IPS DF 6.9 (cell line): ENCODE measurements around the gene ANK3.

Experiments used
- DNase-seq: peaks from one replicate; pipeline ENCODE4 v3.0.0-alpha.2; 2013; ENCODE audit warnings: low read depth, low spot score
- H3K27ac ChIP-seq: one replicate; pipeline ENCODE4 v1.5.1; 2013; ENCODE audit warnings: low read length, control low read depth
- H3K27me3 ChIP-seq: 2 replicates; pipeline ENCODE4 v1.6.1; 2013; ENCODE audit warnings: mild to moderate bottlenecking, low read length; ENCODE audit not compliant: control insufficient read depth, insufficient read depth
- H3K36me3 ChIP-seq: 2 replicates; pipeline ENCODE4 v1.6.1; 2013; ENCODE audit warnings: low read length; ENCODE audit not compliant: control insufficient read depth, insufficient read depth
- H3K4me1 ChIP-seq: 2 replicates; pipeline ENCODE4 v1.6.1; 2013; ENCODE audit warnings: low read length; ENCODE audit not compliant: control insufficient read depth, insufficient read depth
- H3K4me3 ChIP-seq: 2 replicates; pipeline ENCODE4 v1.5.1; 2013; ENCODE audit warnings: mild to moderate bottlenecking, low read length
- H3K9me3 ChIP-seq: 2 replicates; pipeline ENCODE4 v1.6.1; 2013; ENCODE audit warnings: low read length, inconsistent platforms; ENCODE audit not compliant: control insufficient read depth, insufficient read depth
- WGBS: extraction: QIAGEN DNeasy Blood & Tissue Kit; methylation state at CpG from one replicate; pipeline ENCODE4 v1.1.7; 2013; ENCODE audit warnings: mixed read lengths, missing lambda C conversion rate; ENCODE audit not compliant: insufficient read length, insufficient coverage; 5-methylcytosine and 5-hydroxymethylcytosine counted together

The ANK3 gene

DNA sequence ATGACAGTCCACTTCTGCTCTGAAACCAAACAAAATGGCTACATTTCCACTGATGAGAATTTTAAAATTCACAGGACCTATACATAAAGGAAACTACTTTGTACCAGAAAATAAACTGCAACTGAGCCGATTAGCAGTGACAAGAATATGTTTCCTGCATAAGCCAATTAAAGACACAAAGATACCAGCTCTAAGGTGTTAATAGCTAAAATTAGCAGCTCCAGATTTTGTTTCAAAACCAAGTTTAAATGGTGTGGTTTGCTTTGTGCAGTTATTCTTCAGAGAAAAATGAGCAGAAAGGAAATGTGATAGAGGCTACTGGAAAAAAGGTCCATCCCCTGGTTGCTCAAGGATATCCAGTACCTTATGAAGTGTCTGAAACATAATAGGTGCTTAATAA is 123.2 kb downstream of the ANK3 start:
- no peaks in the 10 kb centered on the region for H3K27me3 ChIP-seq
- H3K9me3 ChIP-seq, result no peaks in the 10 kb centered on the region
- H3K27ac ChIP-seq, result no peak overlapping the region

GRCh38 chr10:60262647-60263126 is 127.0 kb downstream of the ANK3 start:
- Histone ChIP-seq H3K27ac (no peak overlapping the region), H3K27me3 (no peaks in the 10 kb centered on the region), H3K36me3 (no peaks in the 10 kb centered on the region), H3K9me3 (no peaks in the 10 kb centered on the region), H3K4me3 (no peak overlapping the region), H3K4me1 (no peaks in the 10 kb centered on the region)
- no peak for DNase-seq
- no CpG with 5 or more reads among the region's 3 CpGs for WGBS

More for the DNA sequence above, 123.2 kb downstream of the ANK3 start:
- no peaks in the 10 kb centered on the region for H3K36me3 ChIP-seq
- H3K4me1 ChIP-seq, result no peaks in the 10 kb centered on the region
- H3K4me3 ChIP-seq, result no peak overlapping the region
- DNase-seq, result no peak
- no CpG with 5 or more reads among the region's 1 CpG for WGBS

DNA sequence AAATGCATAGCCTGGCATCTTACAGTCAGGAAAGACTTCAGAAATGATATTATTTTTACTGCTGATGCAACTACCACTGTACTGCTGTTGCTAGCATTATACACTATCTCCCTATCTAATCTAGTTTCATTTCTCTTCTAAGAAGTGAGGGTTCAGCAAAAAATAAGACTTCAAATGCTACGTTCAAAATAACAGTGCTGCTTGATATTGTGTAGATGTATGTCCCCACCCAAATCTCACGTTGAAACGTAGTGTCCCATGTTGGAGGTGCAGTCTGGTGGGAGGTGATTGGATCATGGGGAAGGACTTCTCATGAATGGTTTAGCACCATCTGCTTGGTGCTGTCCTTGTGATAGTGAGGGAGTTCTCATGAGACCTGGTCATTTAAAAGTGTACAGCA is 129.4 kb downstream of the ANK3 start:
- no peaks in the 10 kb centered on the region for H3K4me1 ChIP-seq
- DNase-seq, result no peak
- no CpG with 5 or more reads among the region's 3 CpGs for WGBS
- H3K36me3 ChIP-seq, result no peaks in the 10 kb centered on the region
- H3K9me3 ChIP-seq, result no peaks in the 10 kb centered on the region
- no peak overlapping the region for H3K4me3 ChIP-seq
- no peak overlapping the region for H3K27ac ChIP-seq
- H3K27me3 ChIP-seq, result no peaks in the 10 kb centered on the region

GRCh38 chr10:60258429-60258797 is 131.3 kb downstream of the ANK3 start:
- Histone ChIP-seq H3K36me3 (no peaks in the 10 kb centered on the region), H3K27me3 (no peaks in the 10 kb centered on the region), H3K9me3 (no peaks in the 10 kb centered on the region), H3K27ac (no peak overlapping the region), H3K4me3 (no peak overlapping the region), H3K4me1 (no peaks in the 10 kb centered on the region)
- no CpG with 5 or more reads among the region's 2 CpGs for WGBS
- DNase-seq, result no peak

DNA sequence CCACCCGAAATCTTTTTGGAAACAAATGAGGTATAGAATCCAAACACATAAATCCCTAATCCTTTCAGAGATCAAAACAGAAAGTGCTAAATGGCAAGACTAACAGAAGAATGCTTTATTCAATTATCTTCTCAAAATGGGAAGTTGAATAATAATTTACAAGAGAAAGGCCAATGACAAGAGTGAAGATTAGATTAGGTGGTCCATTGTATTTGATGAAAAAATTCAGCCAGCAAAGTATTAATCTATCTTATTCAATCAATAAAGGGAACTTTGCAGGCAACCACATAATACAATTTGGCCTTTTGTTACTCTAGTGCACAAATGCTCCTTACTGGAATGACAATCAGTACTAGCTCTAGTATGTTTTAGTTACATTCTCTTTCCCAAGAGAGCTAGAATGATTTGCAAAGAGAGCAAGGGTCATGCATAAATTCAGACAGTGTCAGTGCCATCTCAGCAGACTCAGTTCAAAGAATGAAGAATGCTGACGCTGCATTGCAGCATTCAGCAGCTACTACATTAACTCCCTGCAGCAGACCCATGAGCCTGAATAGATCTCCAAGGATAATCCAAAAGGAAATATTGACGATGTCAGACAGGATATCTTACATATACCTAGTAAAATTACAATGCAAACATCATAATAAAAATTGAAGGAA is 131.8 kb downstream of the ANK3 start:
- Histone ChIP-seq H3K4me1 (no peaks in the 10 kb centered on the region), H3K27me3 (no peaks in the 10 kb centered on the region), H3K4me3 (no peak overlapping the region), H3K27ac (no peak overlapping the region), H3K9me3 (no peaks in the 10 kb centered on the region), H3K36me3 (no peaks in the 10 kb centered on the region)
- no CpG with 5 or more reads among the region's 3 CpGs for WGBS
- DNase-seq, result no peak

DNA sequence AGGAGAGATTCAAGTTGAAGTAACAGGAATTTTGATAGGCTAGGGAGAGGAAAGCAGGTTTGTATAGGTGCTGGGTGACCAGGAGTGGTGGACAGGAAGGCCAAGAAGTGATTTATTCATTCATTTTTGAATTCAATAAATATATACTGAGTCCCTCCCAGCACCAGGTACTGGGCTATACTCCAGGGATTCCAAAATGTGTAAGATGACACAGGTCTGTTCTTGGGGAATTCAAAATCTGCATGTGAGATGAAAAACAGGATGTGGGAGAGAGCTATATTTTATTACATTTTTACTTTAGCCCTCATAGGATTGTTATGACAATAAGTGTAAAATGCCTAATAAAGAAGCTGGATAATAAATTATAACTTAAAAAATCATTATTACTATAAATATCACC is 134.9 kb downstream of the ANK3 start:
- no peaks in the 10 kb centered on the region for H3K27me3 ChIP-seq
- H3K4me3 ChIP-seq, result no peak overlapping the region
- no peak overlapping the region for H3K27ac ChIP-seq
- H3K9me3 ChIP-seq, result no peaks in the 10 kb centered on the region
- H3K36me3 ChIP-seq, result no peaks in the 10 kb centered on the region
- DNase-seq, result no peak
- no peaks in the 10 kb centered on the region for H3K4me1 ChIP-seq

DNA sequence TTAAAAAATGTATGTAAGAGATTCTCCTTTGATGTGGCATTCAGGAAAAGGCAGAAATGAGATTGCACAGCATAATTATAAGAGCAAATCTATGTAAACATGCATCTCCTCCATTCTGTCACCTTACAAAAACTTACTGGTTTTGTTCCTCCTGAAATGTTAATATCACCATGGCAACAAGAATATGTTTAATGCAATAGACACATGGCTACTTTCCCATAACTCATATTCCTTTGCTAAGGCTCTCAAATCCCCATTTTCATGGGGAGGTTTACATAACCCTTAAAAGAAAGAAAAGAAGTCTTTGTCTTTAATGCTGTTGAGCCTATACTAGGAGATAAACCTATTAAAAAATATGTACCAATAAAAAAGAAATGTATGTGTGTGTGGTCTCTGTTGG is 136.2 kb downstream of the ANK3 start:
- Histone ChIP-seq H3K4me1 (no peaks in the 10 kb centered on the region), H3K27ac (no peak overlapping the region), H3K27me3 (no peaks in the 10 kb centered on the region), H3K9me3 (no peaks in the 10 kb centered on the region), H3K36me3 (no peaks in the 10 kb centered on the region), H3K4me3 (no peak overlapping the region)
- DNase-seq, result no peak

- no peak for DNase-seq
- Histone ChIP-seq H3K4me1 (no peaks in the 10 kb centered on the region), H3K27me3 (no peaks in the 10 kb centered on the region), H3K4me3 (no peak overlapping the region), H3K27ac (no peak overlapping the region), H3K9me3 (no peaks in the 10 kb centered on the region), H3K36me3 (no peaks in the 10 kb centered on the region)
- WGBS, result no CpG with 5 or more reads among the region's 4 CpGs
Measured at GRCh38 chr10:60252688-60253087, 137.0 kb downstream of the ANK3 start.

DNA sequence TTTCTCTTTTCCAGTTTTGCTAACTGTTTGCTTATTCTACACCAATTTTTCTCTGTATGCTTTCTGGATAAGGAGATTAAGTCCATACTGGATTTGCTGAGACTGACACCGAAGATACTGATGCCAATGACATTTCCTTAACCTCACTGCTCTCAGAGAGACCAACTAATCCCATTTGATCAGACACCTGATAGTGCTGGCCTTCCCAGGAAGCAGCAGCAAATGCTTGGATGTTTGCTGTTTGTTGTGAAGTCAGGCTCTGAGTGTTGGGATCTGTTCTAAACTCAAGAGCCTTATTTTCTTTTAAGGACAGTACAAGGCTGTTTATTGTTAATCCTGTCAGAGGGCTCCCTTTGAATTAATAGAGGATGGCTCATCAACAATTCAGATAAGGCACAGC is 143.3 kb downstream of the ANK3 start:
- no peaks in the 10 kb centered on the region for H3K4me1 ChIP-seq
- H3K27ac ChIP-seq, result no peak overlapping the region
- no peak overlapping the region for H3K4me3 ChIP-seq
- H3K36me3 ChIP-seq, result no peaks in the 10 kb centered on the region
- H3K27me3 ChIP-seq, result no peaks in the 10 kb centered on the region
- no CpG with 5 or more reads among the region's 1 CpG for WGBS
- H3K9me3 ChIP-seq, result no peaks in the 10 kb centered on the region
- DNase-seq, result no peak

- Histone ChIP-seq H3K27ac (no peak overlapping the region), H3K27me3 (no peaks in the 10 kb centered on the region), H3K36me3 (no peaks in the 10 kb centered on the region), H3K4me3 (no peak overlapping the region), H3K4me1 (no peaks in the 10 kb centered on the region), H3K9me3 (no peaks in the 10 kb centered on the region)
- DNase-seq, result no peak
- WGBS, result no CpG with 5 or more reads among the region's 1 CpG
Measured at GRCh38 chr10:60239228-60239627, 150.4 kb downstream of the ANK3 start.

GRCh38 chr10:60238759-60239100 is 150.9 kb downstream of the ANK3 start:
- no peaks in the 10 kb centered on the region for H3K27me3 ChIP-seq
- no peaks in the 10 kb centered on the region for H3K9me3 ChIP-seq
- DNase-seq, result no peak
- no peak overlapping the region for H3K4me3 ChIP-seq
- H3K4me1 ChIP-seq, result no peaks in the 10 kb centered on the region
- H3K27ac ChIP-seq, result no peak overlapping the region
- no peaks in the 10 kb centered on the region for H3K36me3 ChIP-seq
